Upper lobe of left lung (tissue), 4 donors: ENCODE measurements around the gene PLEKHG3.

Experiments
- EP300 ChIP-seq, 4 donors: sonication (generic); formaldehyde crosslinking; IDR thresholded peaks; one replicate each; pipeline ENCODE4 v1.5.1; 2017; ENCODE audit warnings: antibody characterized with exemption in 4 of 4, control low read depth in 2 of 4
- POLR2A ChIP-seq, 4 donors: fragments of 450-650 bp; IDR thresholded peaks; one replicate each; pipeline ENCODE4 v1.5.1; 2016 to 2017; ENCODE audit warnings: antibody characterized with exemption in 4 of 4, mild to moderate bottlenecking in 2 of 4
- TF ChIP-seq, protein P1 (sequence below), 6 experiments: fragments of 450-650 bp in 4 of 6; fragments of 200-600 bp in 2 of 6; sonication (generic) in 2 of 6; IDR thresholded peaks; one replicate each; pipeline ENCODE4 v1.5.1; 2016 to 2019; ENCODE audit warnings: antibody characterized with exemption in 6 of 6

GRCh38 chr14:64721899-64722298 is 17.7 kb downstream of the PLEKHG3 start:
- TF ChIP-seq EP300 (IDR thresholded peaks at IDR 0.05) (no peak), POLR2A (IDR thresholded peaks at IDR 0.05) (no peak)
- TF ChIP-seq, protein P1, sequence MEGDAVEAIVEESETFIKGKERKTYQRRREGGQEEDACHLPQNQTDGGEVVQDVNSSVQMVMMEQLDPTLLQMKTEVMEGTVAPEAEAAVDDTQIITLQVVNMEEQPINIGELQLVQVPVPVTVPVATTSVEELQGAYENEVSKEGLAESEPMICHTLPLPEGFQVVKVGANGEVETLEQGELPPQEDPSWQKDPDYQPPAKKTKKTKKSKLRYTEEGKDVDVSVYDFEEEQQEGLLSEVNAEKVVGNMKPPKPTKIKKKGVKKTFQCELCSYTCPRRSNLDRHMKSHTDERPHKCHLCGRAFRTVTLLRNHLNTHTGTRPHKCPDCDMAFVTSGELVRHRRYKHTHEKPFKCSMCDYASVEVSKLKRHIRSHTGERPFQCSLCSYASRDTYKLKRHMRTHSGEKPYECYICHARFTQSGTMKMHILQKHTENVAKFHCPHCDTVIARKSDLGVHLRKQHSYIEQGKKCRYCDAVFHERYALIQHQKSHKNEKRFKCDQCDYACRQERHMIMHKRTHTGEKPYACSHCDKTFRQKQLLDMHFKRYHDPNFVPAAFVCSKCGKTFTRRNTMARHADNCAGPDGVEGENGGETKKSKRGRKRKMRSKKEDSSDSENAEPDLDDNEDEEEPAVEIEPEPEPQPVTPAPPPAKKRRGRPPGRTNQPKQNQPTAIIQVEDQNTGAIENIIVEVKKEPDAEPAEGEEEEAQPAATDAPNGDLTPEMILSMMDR (IDR thresholded peaks at IDR 0.05) = no peak
